Lower lobe of right lung (tissue), 2 donors: ENCODE results near the gene CADM3. TPM values are rescaled to one million over a fixed set of nuclear protein-coding genes. Genes with fewer than 3 reads are reported as not detected.

Experiments used
- ATAC-seq, 2 donors: fragments of 200-7000 bp; cut with Tn5 transposase; one replicate each; pipeline ENCODE4 v1.9.1; 2020 to 2022; ENCODE audit warnings: mild to moderate bottlenecking in 2 of 2, moderate library complexity in 2 of 2
- DNase-seq: peaks from one replicate; pipeline ENCODE4 v3.0.0-alpha.2; 2020
- H3K27ac ChIP-seq: fragments of 200-600 bp; one replicate; pipeline ENCODE4 v1.8.0; 2022
- H3K27me3 ChIP-seq: fragments of 200-600 bp; one replicate; pipeline ENCODE4 v1.8.0; 2022; ENCODE audit warnings: low read depth
- H3K36me3 ChIP-seq: fragments of 200-600 bp; one replicate; pipeline ENCODE4 v1.8.0; 2022; ENCODE audit warnings: mild to moderate bottlenecking
- H3K4me1 ChIP-seq: fragments of 200-600 bp; one replicate; pipeline ENCODE4 v1.8.0; 2022
- H3K4me3 ChIP-seq: fragments of 200-600 bp; one replicate; pipeline ENCODE4 v1.8.0; 2022; ENCODE audit warnings: mild to moderate bottlenecking
- H3K9me3 ChIP-seq: fragments of 200-600 bp; one replicate; pipeline ENCODE4 v1.8.0; 2022
- CTCF ChIP-seq: fragments of 200-600 bp; IDR thresholded peaks from one replicate; pipeline ENCODE4 v1.8.0; 2022; ENCODE audit warnings: antibody characterized with exemption, mild to moderate bottlenecking
- intact Hi-C: fragments of 100-400 bp; cut with DNase I; formaldehyde crosslinking; loops from one replicate; pipeline ENCODE4 v1.11.0; 2022
- total RNA-seq: library from RNA; stranded (reverse); fragmentation: NEBNext Ultra II Directional; extraction: Animal tissue kit (Norgen Biotek cat#: 25700); gene quantifications from one replicate; pipeline ENCODE4 v1.2.1, GENCODE V29; 2021
- donor health status: DM: no; HTN: yes; CAD: no; lungs with severe emphysema.

CADM3 gene
- total RNA-seq, 1 donor from 2014 or later = 8.8 TPM

- DNase-seq = no peak
- intact Hi-C loops = no loop called here
- Histone ChIP-seq H3K4me1 (peaks cover 7% of the 10 kb centered on the region), H3K4me3 (peak overlapping the region; percentile 32), H3K9me3 (no peaks in the 10 kb centered on the region), H3K36me3 (no peaks in the 10 kb centered on the region), H3K27ac (no peak overlapping the region), H3K27me3 (peaks cover 21% of the 10 kb centered on the region)
- no peak for ATAC-seq
- TF ChIP-seq CTCF = no peak
These were observed 35.7 kb downstream of the CADM3 start for GRCh38 chr1:159207080-159207479.

DNA sequence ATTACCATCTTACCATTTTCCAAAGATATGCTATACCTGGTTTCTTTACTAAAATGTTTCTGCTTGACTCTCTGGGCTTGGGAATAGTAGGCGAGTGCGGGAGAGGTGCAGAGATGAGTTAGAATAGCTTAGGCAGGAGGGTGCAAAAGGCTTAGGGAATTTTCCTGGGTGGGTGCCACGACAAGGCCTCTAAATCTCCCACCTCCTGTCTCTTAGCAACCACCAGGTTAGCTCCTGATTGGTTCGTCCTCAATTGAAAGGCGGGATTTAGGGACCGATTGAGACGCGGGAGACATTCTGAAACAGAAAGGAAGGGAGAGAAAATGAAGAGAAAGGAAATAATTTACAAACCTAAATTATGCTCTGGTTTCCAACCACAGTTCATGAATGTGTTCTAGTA, 36.4 kb downstream of the CADM3 start:
- Histone ChIP-seq H3K4me1 (peaks cover 7% of the 10 kb centered on the region), H3K27me3 (peaks cover 23% of the 10 kb centered on the region), H3K9me3 (no peaks in the 10 kb centered on the region), H3K36me3 (no peaks in the 10 kb centered on the region), H3K27ac (no peak overlapping the region), H3K4me3 (no peak overlapping the region)
- DNase-seq = no peak
- intact Hi-C loops = no loop called here
- TF ChIP-seq CTCF = no peak
- no peak for ATAC-seq

- Histone ChIP-seq H3K4me3 (no peak overlapping the region), H3K4me1 (peaks cover 7% of the 10 kb centered on the region), H3K27ac (no peak overlapping the region), H3K9me3 (no peaks in the 10 kb centered on the region), H3K27me3 (peaks cover 23% of the 10 kb centered on the region), H3K36me3 (no peaks in the 10 kb centered on the region)
- intact Hi-C loops = no loop called here
- ATAC-seq (no peak), DNase-seq (no peak)
- TF ChIP-seq CTCF = no peak
These were observed 36.9 kb downstream of the CADM3 start for GRCh38 chr1:159208175-159208825.

GRCh38 chr1:159209061-159209460, 37.6 kb downstream of the CADM3 start:
- H3K27me3 ChIP-seq = peaks cover 23% of the 10 kb centered on the region
- H3K4me3 ChIP-seq = no peak overlapping the region
- intact Hi-C loops = no loop called here
- ATAC-seq = no peak
- no peaks in the 10 kb centered on the region for H3K36me3 ChIP-seq
- peaks cover 4% of the 10 kb centered on the region for H3K4me1 ChIP-seq
- DNase-seq = no peak
- TF ChIP-seq CTCF = no peak
- H3K9me3 ChIP-seq = no peaks in the 10 kb centered on the region
- no peak overlapping the region for H3K27ac ChIP-seq

DNA sequence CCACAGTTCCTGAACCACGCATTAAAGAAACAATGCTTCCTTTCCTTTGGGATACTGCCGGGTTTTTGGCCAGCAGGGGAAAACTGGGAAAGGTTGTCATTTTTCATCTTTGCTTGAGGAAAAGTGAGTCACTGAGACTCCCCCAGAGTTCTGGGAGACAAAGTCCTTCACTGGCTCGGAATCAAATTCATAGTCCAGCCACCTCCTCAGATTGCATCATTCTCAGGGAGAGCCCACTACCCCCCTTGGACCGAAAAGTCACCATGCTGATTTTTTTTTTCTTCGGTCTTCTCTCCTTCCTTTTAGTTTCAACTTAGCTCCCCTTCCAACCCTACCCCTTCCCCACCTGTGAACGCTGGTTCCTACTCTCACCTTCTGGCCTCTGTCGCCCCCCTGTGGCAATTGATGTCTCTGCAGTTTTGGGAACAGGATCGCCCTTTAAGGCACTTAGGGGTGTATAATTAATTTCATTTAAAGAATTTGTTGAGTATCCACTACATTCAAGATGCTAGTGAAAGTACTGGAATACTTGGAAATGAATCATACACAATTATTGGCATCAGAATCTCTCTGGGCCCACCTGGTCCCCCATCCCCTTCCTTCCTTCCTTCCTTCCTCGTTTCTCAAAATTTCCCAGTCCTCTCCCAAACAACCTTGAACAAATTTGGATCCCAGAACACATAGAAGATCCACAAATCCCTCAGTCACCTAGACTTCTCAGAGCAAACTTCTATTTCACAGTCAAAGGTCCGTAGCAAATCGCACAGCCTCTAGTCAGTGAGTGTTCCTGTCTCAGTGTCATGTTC, 40.1 kb downstream of the CADM3 start:
- no peak for DNase-seq
- intact Hi-C loops = no loop called here
- peaks cover 33% of the 10 kb centered on the region for H3K27me3 ChIP-seq
- ATAC-seq = peak; percentile 27 to 52
- H3K36me3 ChIP-seq = no peaks in the 10 kb centered on the region
- no peak overlapping the region for H3K4me3 ChIP-seq
- H3K9me3 ChIP-seq = no peaks in the 10 kb centered on the region
- TF ChIP-seq CTCF = peak; percentile 78
- H3K27ac ChIP-seq = no peak overlapping the region
- H3K4me1 ChIP-seq = peaks cover 4% of the 10 kb centered on the region
